Subcutaneous adipose tissue (tissue), 4 donors: ENCODE results near the gene FBH1. TPM values are rescaled to one million over a fixed set of nuclear protein-coding genes. Genes with fewer than 3 reads are reported as not detected.

Experiments
- CTCF ChIP-seq: fragments of 450-650 bp; IDR thresholded peaks from one replicate; pipeline ENCODE4 v1.5.1; 2016; ENCODE audit warnings: low read depth, mild to moderate bottlenecking, control low read depth, antibody characterized with exemption, moderate library complexity
- total RNA-seq, 4 donors: library from RNA; depleted of rRNA; stranded (reverse); fragments of >200 nt; gene quantifications; one replicate each; pipeline ENCODE4 v1.1.0, GENCODE V29; 2016

The FBH1 gene
- total RNA-seq, 4 donors from 2014 or later: 68.2 to 113 (median 75.7) TPM

GRCh38 chr10:5913736-5914135 lies 23.7 kb downstream of the FBH1 start:
- TF ChIP-seq CTCF: no peak

- TF ChIP-seq CTCF: no peak
Measured at GRCh38 chr10:5915451-5915850, 25.4 kb downstream of the FBH1 start.

- TF ChIP-seq CTCF: no peak
Measured at GRCh38 chr10:5917305-5917704, 27.3 kb downstream of the FBH1 start.

DNA sequence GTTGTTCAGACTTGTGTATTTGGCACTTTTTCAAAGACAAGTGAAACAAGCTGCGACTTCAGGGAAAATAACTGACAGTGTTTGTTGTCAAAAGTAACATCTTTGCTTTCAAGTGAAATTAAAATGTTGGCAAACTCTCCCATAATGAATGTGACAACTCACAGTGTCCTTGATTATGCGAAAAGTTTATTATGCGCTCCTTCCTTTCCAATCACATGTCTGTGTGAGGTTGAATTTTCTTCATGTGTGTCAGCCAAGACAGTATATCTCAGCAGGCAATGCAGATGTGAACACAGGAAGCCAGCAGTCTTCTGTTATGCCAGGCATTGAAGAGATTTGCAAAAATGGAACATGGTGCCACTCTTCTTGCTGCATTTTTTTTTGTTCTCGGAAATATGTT lies 28.7 kb downstream of the FBH1 start:
- no peak for TF ChIP-seq CTCF

DNA sequence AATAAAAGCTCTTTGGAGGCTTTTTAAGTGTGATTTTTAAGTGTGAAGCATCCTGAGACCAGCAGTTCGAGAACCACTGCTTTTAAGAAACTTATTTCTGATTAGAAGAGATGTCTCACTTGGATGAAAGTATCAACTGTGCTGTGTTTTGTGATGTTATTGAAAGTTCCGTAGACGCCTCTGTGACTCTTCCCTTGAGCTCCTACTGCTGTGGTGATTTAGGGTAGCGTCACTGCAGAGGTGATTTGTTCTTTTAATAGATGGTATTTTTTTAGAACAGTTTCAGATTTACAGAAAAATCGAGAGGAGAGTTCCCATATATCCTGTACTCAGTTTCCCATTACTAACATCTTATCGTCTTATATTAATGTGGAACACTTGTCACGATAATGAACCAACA lies 29.5 kb downstream of the FBH1 start:
- TF ChIP-seq CTCF: no peak

GRCh38 chr10:5921746-5922145 lies 31.7 kb downstream of the FBH1 start:
- no peak for TF ChIP-seq CTCF

DNA sequence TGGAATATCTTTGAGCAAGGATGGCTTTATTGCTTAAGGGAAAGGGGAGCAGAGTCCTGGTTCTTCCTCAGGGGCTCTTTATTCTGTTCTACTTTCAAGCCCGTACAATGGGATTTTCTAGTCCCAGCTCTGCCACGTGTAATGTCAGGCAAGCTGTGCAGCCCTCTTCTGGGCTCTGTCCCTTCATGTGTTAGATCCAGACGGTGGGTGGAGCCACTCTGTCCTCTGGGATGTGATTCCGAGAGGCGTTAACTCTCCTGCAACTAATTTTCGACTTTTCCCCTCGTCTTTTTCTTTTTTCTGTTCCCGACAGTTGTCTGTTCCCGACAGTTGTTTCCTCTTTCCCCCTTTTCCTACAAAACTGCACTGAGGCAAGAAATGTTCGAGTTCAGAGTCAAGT lies 34.8 kb downstream of the FBH1 start:
- no peak for TF ChIP-seq CTCF
